ENCODE data around the gene SLIT3.

- TF ChIP-seq CHD2 (IDR thresholded peaks at IDR 0.05; ENCODE audit: borderline replicate concordance, low read depth, low read length) (no peak), MAX (IDR thresholded peaks at IDR 0.05; ENCODE audit: low read depth, low read length) (no peak), POLR2AphosphoS5 (IDR thresholded peaks at IDR 0.05; ENCODE audit: low read length) (no peak), CTCF (IDR thresholded peaks at IDR 0.05 in 2 of 3, conservative IDR thresholded peaks at IDR 0.05 in 1 of 3; ENCODE audit: control insufficient read depth in 2 of 3, extremely low read depth in 1 of 3, insufficient read depth in 1 of 3, low read depth in 3 of 3, low read length in 3 of 3) (no peak), BRCA1 (IDR thresholded peaks at IDR 0.05; ENCODE audit: low read depth, low read length) (no peak), CHD4 (IDR thresholded peaks at IDR 0.05) (no peak), REST (IDR thresholded peaks at IDR 0.05; ENCODE audit: low read depth, low read length) (no peak), USF2 (IDR thresholded peaks at IDR 0.05; ENCODE audit: borderline replicate concordance, low read depth, low read length) (no peak), NFYB (IDR thresholded peaks at IDR 0.05; ENCODE audit: insufficient read depth, low read depth, low read length) (no peak), HDAC2 (IDR thresholded peaks at IDR 0.05) (no peak), CREM (IDR thresholded peaks at IDR 0.05; ENCODE audit: low read depth) (no peak), PML (IDR thresholded peaks at IDR 0.05; ENCODE audit: low read length) (no peak), POLR2A (IDR thresholded peaks at IDR 0.05; ENCODE audit: low read depth, low read length) (no peak)
Observed at GRCh38 chr5:168976311-168976970, 324.5 kb downstream of the SLIT3 start.
